Amygdala (tissue), 56 donors: ENCODE data around the gene EIF4ENIF1.
"Not testable (repeated sequence)": the region's sequence is repeated elsewhere in the genome, so short reads cannot be mapped to it uniquely, and the experiment has no call there.

Experiments used
- DNase-seq, 56 donors: peaks; one replicate each; lab custom pipeline; 2025; lab: John Stamatoyannopoulos, UW

Gene EIF4ENIF1

DNA sequence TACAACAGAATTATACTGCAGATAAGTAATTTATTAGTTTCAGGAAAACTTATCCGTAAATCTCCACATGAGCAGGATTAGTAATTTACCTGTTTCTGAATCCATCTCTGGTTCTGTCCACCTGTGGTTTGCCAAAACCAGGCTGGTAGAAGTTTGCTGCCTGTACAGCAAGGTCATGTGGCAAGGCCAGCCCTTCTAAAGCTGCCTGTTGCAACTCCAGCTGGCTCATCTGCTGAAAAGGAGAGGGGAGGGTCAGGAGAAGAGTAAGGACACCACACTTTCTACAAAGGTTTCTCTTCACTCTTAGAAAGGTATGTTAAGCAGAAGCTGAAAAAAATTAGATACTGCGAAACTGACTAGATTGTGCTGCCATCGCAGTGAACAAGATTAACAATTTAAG, 42.3 kb downstream of the EIF4ENIF1 start:
- no peak for DNase-seq

DNA sequence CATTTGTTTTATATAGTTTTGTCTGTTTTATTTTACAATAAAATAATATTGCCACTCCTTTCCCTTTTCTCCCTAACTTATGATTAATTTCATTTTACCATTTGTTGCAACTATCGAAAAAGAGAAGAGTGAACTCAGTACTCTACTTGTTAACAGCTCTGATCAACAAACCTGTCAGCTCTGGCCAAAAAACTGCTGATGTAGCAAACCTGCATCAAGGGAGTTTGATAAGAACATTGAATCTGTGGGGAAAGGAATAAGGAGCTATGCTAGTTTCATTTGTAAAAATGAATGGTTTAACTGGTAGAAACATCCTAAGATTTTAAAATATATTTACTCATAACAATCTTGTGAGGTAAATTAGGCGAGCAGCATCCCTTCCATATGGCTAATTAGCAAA, 42.9 kb downstream of the EIF4ENIF1 start:
- DNase-seq, result no peak

DNA sequence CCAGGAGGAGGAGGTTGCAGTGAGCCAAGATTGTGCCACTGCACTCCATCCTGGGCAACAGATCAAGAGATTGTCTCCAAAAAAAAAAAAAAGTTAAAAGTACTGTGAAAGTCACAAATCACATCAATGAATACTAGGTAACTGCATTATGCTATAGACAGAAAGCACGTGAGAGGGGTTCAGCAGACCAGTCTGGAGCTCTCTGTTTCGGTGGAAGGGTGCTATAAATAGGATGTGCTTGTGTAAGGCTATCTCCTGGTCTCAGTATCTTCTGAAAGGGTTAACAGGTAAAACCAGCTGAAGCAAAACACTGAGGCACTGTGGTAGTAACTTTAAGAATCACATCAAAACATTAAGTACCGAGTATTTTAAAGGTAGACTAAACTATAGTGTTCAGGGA, 43.4 kb downstream of the EIF4ENIF1 start:
- no peak for DNase-seq

DNA sequence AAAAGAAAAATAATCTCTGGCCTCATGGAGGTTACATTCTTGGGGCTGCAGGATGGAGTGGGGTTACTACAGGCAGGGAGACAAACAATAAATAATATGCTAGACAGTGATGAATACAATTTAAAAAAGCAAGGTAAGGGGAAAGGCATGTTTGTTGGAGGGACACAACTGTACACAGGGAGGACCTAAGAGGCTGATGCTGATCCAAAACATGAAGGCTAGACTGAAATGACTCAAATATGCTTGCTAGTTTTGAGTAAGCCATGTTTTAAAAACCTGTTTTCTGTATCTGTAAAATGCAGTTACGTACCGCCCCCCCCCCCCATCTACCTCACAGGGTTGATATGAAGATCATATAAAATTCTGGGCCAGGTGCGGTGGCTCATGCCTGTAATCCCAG, 44.0 kb downstream of the EIF4ENIF1 start:
- no peak for DNase-seq

DNA sequence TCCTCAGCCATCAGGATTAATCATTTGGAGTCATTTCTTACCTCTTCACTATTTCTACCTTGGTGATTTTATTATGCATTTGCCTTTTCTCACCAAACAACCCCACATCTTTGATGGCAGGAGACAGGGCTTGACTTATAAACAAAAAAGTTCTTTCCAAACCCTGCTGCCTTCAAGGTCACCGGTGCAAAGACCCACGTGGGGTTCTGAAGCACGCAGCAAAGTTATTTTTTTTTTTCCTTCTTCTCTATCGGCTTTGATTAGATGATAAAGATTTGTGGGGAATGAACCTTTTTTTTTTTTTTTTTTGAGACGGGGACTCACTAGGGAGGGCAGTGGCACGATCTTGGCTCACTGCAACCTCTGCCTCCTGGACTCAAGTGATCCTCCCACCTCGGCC, 46.1 kb downstream of the EIF4ENIF1 start:
- no peak for DNase-seq

DNA sequence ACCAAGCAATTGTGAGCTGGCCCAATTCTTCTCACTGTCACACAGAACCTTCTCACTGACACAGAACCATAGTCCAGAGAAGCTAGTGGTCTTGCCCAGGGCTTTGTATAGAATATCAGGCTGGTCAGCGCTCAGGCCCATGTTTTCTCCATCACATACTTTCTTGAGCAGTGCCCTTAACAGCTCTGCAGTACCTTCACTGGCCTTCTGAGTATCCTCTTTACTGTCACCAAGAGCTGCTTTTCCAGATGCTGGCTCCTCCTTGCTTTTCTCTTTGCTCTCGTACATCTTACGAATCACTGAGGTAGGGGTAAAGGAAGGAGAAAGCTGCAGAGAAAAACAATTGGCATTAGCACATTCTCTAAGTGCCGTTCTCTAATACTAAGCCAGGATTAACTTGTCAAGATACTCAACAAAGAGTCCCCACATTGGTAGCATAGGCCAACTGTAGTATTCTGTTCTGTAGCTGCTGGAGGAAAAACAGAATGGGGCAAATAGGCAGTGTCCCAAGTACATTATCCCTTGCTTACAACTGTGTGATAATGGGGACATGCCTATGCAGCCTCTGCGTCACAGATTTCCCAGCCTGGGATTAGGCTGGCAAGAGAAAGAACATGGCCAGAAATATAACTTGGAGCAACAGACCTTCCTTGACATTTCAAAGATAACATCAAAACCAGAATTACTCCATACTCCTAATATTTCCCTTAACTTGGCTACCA, 46.7 kb downstream of the EIF4ENIF1 start:
- DNase-seq, result no peak

DNA sequence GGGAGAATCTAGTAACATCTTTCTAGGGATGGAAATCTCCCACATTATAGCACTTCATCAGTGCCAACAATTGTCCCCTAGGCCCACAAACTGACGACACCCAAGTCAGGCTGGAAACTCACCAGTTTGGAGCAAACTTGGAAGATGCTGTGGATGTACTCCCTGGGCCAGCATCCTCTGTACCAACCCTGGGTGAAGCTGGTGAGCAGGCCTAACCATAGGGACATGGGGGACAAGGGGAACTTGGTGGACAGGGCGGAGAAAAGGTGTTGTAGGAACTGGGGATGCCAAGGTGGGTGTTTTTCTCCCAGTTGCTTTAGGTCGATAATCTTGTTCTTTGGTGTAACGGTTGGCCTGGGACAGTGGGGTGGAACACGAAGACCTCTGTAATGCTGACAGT, 48.0 kb downstream of the EIF4ENIF1 start:
- no peak for DNase-seq

DNA sequence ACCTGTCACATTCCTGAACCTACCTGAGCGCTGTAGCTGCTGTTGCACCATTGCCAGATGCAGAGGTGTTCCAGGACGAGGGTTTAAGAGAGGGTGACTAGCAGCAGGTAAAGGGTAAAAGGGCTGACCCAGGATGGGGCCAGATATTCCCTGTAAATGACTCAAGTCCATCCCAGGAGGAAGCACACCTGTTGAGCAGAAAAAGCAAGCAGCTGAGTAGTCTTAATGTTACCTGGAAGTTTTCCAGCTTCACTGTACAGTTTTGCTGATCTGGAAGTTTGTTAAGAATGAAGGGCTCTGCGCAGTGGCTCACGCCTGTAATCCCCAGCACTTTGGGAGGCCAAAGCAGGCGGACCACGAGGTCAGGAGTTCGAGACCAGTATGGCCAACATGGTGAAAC, 49.0 kb downstream of the EIF4ENIF1 start:
- DNase-seq, result no peak

DNA sequence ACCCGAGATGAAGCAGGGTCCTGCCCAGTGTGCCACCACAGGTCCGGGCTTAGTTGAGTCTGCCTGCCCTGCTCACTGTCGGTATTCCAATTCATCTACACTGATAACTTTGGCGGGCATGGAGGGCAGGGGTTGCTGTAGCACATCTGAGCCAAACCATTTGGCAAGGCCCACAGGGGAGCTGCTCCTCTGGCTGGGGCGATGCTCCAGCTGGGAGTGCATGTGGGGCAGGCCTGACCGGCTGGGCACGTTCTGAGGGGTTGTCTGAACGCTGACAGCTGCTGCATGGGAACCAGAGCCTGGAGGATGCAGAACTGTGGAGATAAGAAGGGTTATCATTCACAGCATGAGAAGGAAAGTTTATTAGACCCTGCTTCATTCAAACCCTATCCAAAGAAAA, 49.8 kb downstream of the EIF4ENIF1 start:
- DNase-seq, result peak in 2 of 56 donors; percentile 4 to 13

DNA sequence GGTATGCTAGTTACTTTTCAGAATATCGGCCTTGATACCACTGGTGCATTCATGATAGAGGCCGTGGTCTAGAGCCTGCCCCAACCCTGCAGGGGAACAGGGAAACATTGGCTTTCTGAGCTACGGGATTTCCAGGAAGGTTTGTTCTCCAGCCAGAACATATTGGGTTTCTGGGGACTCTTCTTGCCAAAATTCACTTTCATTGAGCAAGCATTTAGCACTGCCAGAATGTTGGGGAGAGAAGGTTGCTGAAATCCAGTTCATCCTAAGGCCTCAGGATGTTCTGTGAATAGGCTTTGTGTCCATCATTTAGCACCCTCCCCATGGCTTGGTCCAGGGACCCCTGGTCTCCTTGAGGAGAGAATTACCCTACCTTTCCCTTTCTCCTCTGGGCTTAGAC, 53.5 kb downstream of the EIF4ENIF1 start:
- no peak for DNase-seq

DNA sequence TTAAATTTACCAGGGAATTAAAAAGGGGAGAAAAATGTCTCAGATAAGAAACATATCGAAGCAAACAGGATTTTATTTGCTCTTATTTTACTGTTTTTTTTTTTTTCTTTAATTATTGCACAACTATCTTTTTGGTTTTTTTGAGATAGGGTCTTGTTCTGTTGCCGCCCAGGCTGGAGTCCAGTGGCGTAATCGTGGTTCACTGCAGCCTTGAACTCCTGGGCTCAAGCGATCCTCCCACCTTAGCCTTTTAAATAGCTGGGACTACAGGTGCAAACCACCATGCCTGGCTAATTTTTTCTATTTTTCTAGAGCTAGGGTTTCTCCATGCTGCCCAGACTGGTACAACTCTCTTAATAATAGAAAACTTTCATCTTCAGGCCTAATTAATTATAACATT, 57.7 kb downstream of the EIF4ENIF1 start:
- DNase-seq, result no peak

DNA sequence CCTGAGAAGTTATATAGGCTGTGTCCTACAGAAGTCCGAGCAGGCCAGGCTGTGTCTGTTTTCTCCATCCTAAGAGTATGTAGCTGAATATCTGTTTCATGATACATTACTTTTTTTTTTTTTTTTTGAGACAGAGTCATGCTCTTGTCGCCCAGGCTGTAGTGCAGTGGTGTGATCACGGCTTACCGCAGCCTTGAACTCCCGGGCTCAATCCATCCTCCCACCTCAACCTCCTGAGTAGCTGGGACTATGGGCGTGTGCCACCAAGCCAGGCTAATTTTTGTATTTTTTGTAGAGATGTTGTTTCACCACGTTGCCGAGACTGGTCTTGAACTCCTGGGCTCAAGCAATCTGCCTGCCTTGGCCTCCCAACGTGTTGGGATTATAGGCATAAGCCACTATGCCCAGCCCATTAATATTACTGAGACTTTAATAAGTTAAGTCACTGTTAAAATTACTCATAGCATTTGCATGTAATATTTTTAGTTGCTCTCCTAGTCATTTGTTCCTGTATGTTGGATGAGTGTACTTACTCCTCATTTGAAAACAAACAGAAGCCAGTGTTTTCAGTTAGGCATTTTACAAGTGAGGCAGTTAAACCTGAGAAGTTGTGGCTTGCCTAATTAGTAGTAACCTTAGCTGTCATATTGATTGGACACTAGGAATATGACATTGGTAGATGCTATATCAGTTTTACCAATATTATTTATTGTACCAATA, 64.2 kb downstream of the EIF4ENIF1 start:
- DNase-seq, result no peak

DNA sequence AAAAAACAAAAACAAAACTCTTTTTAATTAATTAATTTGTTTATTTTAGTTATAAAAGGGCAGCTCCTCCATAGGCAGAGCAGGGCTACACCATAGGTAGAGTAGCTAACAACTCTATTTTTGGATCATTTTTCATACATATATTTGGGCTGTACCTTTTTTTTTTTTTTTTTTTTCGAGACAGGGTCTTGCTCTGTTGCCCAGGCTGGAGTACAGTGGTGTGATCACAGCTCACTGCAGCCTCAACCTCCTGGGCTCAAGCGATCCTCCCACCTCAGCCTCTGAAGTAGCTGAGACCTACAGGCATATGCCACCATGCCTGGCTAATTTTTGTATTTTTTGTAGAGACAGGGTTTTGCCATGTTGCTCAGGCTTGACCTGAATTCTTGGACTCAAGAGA, 87.3 kb downstream of the EIF4ENIF1 start:
- DNase-seq, result not testable (repeated sequence)

DNA sequence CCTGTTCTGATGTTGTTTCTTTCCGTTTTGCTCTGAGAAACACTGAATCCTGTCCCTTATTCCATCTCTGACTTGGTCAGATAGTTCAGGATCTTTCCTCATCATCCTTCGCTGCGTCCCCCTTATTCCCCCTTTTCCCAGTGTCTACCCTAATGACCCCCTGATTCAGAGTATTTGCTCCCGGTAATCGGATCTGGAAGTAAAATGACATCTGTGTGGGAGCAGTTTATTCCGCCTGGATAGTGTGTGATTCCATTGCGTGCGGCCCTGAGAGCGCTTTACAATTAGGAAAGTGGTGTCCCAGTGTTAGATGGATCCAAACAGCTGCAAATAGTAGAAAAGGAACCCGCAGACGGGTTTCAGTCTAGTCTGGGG, 89.6 kb downstream of the EIF4ENIF1 start:
- DNase-seq, result peak in 1 of 56 donors; percentile 5

DNA sequence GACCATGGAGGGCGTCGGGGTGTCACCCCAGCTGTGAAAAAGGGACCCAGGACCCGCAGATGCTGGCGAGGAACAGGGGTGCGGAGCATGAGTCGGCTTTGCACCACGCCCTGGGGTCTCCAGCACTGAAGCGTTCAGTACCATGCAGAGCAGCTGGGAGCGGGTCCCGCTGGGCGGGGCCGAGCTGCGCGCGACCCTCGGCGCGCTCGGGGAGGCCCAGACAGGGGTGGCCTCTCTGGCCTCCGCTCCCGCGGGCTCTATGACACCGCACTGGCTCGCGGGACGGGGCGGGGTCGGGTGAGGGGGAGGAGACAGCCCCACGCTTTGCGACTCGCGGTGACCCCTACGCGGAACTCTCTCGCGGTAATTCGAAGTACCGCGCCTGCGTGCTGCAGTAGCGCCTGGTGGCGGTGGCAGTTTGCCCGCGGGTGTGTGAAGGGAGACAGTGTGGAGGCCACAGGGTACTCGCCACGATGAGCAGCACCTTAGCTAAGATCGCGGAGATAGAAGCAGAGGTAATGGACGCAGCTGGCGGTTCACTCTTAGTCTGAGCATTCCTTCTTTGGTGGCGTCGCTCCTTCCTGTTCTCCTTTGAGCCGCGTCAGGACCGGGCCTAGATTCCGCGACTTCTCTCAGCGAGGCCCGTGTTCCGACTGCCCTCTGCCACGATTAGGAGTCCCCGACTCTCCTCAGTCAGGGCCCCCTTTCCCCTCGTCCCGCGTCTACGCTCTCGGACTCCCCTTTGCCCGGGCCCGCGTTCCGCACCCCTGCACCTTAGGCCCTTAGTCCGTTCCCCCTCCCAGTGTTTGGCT, 90.2 kb downstream of the EIF4ENIF1 start, which contains the start of gene DRG1:
DRG1 (plus strand) TSS at position 394 of the 812 bp plus-strand sequence; CDS start at position 474, 80 bp downstream.
- peak; percentile 81 to 99 (median 95) for DNase-seq

DNA sequence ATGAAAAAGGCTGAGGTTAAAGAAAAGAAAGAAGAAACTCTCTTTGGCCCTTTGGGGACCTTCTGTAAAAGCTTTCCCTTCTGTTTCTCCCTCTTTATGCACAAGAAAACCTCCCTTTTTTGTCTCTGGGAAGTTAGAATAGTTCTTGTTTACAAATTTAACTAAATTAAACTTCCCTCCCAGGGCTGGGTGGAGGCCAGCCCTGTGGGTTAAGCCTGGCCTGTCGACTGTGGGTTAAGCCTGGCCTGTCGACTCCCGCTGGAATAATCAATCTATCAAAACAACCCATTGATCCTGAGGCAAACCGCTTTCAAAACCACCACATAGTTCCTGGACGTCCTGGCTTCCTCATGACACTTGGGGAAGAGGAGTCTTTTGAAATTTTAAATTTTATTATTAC, 91.4 kb downstream of the EIF4ENIF1 start:
- no peak for DNase-seq

DNA sequence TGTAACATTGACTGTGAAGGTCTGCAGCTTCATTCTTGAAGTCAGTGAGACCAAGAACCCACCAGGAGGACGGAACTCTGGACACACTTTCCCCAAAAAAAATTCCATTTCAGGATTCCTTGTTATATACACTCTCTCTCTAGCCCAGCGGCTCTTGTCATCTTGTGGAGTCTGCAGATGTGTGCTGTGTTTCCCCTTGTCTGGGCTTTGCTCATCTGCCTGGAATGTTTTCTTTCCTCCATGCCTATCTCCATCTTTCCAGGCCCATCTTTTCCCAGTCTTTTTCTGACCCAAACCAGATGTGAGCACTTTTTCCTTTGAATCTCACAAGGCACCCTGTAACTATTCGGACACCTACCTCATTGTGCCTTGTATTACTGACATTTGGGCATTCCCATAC, 95.3 kb downstream of the EIF4ENIF1 start:
- no peak for DNase-seq

DNA sequence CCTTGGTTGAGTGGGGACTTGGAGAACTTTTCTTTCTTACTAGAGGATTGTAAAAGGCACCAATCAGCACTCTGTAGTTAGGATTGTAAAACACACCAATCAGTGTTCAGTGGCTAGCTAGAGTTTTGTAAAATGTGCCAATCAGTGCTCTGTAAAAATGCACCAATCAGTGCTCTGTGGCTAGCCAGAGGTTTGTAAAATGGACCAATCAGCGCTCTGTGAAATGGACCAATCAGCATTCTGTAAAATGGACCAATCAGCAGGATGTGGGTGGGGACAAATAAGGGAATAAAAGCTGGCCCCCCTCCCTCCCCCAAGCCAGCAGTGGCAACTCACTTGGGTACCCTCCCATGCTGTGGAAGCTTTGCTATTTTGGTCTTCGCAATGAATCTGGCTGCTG, 95.7 kb downstream of the EIF4ENIF1 start:
- no peak for DNase-seq
